Sigmoid colon (tissue), 7 donors: ENCODE results near the gene TRAM2. TPM values are rescaled to one million over a fixed set of nuclear protein-coding genes. Genes with fewer than 3 reads are reported as not detected.
A peak's percentile ranks its signal among the peaks of the same experiment; 100 is the strongest.

Experiments
- DNase-seq: peaks from one replicate; pipeline ENCODE4 v3.0.0-alpha.2; 2019
- H3K27ac ChIP-seq, 4 donors: fragments of 200-600 bp; sonication (generic); one replicate each; pipeline ENCODE4 v1.5.1; 2016 to 2019; ENCODE audit warnings: mild to moderate bottlenecking in 1 of 4
- H3K27me3 ChIP-seq, 3 donors: fragments of 200-600 bp; sonication (generic); one replicate each; pipeline ENCODE4 v1.5.1; 2019; ENCODE audit warnings: mild to moderate bottlenecking in 1 of 3
- H3K36me3 ChIP-seq, 4 donors: fragments of 200-600 bp; sonication (generic); one replicate each; pipeline ENCODE4 v1.5.1; 2016 to 2019
- H3K4me1 ChIP-seq, 4 donors: fragments of 200-600 bp; sonication (generic); one replicate each; pipeline ENCODE4 v1.5.1; 2017 to 2019
- H3K4me3 ChIP-seq, 4 donors: fragments of 200-600 bp; sonication (generic); one replicate each; pipeline ENCODE4 v1.5.1; 2017 to 2019; ENCODE audit warnings: mild to moderate bottlenecking in 2 of 4, moderate library complexity in 1 of 4
- H3K9me3 ChIP-seq, 4 donors: fragments of 200-600 bp in 3 of 4; sonication (generic) in 3 of 4; one replicate each; pipeline versions ENCODE4 v1.5.1 to v1.6.1; 2013 to 2019
- EP300 ChIP-seq, 4 donors: sonication (generic); formaldehyde crosslinking; IDR thresholded peaks; one replicate each; pipeline ENCODE4 v1.6.1; 2017; ENCODE audit warnings: antibody characterized with exemption in 4 of 4
- POLR2A ChIP-seq, 2 donors: fragments of 450-650 bp; IDR thresholded peaks; one replicate each; pipeline ENCODE4 v1.6.1; 2016; ENCODE audit warnings: antibody characterized with exemption in 2 of 2, mild to moderate bottlenecking in 2 of 2, moderate library complexity in 2 of 2
- POLR2AphosphoS5 ChIP-seq, 4 donors: sonication (generic); formaldehyde crosslinking; IDR thresholded peaks; one replicate each; pipeline ENCODE4 v1.6.1; 2017; ENCODE audit warnings: antibody characterized with exemption in 4 of 4
- WGBS, 2 donors: extraction: QIAGEN DNeasy Blood & Tissue Kit; methylation state at CpG; one replicate each; pipeline ENCODE4 v1.1.7; 2013; 5-methylcytosine and 5-hydroxymethylcytosine counted together
- intact Hi-C: fragments of 100-400 bp; cut with DNase I; formaldehyde crosslinking; loops from one replicate; pipeline ENCODE4 v1.15.1; 2023
- polyA plus RNA-seq, 3 donors: library from polyadenylated mRNA; stranded (reverse); fragments of 200-250 nt; gene quantifications; one replicate each; pipeline ENCODE4 v1.2.3, GENCODE V29; 2013
- total RNA-seq, 4 donors: library from RNA; depleted of rRNA; stranded (reverse); fragments of >200 nt; gene quantifications; one replicate each; pipeline ENCODE4 v1.1.0, GENCODE V29; 2016
- TF ChIP-seq, protein P1 (sequence below), 4 experiments: fragments of 450-650 bp in 3 of 4; fragments of 200-600 bp in 1 of 4; IDR thresholded peaks; one replicate each; pipeline ENCODE4 v1.5.1; 2016 to 2019; ENCODE audit warnings: antibody characterized with exemption in 4 of 4, mild to moderate bottlenecking in 3 of 4, moderate library complexity in 2 of 4
- donor health status: healthy with polysubstance abuse.
- donor health status: Bipolar disorder and iron deficiency.
- donor health status: healthy.

TRAM2 gene
- total and polyA plus RNA-seq, 7 donors = 1.8 to 15.0 (median 10.7) TPM

DNA sequence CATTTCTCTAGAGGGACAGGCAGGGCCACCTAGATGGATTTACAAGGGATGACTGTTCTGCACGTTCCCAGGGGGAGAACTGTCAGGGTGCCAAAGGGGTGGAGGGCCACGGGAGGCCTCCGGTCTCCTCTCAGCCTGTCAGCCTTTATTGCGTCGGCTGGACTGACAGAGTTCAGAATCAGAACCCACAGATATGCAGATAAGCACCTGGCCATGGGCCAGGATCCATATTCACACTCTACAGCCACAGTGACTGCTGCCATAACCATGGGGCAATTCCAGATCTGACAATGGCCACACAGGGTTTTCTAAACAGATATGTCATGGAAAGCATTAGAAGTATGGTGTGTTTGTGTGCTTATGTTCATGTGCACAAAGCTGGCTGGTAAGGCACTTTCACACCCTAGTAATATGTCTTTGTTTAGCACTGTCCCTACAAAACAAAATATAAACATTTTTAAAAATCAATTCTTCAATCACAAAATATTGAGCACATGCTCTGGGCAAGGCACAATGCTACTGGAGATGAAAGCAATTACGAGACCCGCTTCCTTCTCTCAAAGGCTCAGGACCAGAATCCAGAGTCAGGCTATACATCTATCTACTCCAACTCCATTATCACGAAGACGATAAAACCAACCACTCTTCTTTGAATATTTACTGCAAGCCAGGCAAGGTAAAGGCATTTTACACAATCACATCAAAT lies 29.1 kb downstream of the TRAM2 start:
- DNase-seq = no peak
- peaks cover 0 to 90% (median 86%) of the 10 kb centered on the region in 4 donors for H3K4me1 ChIP-seq
- no peaks in the 10 kb centered on the region for H3K9me3 ChIP-seq
- WGBS, 2 donors = 31 to 66% methylated on average over 9 of the region's 9 CpGs
- no peaks in the 10 kb centered on the region for H3K36me3 ChIP-seq
- no peak overlapping the region for H3K27ac ChIP-seq
- intact Hi-C loops = no loop called here
- H3K27me3 ChIP-seq = no peaks in the 10 kb centered on the region
- H3K4me3 ChIP-seq = no peak overlapping the region
- no peak for TF ChIP-seq EP300 (IDR thresholded peaks at IDR 0.05)
- TF ChIP-seq, protein P1, sequence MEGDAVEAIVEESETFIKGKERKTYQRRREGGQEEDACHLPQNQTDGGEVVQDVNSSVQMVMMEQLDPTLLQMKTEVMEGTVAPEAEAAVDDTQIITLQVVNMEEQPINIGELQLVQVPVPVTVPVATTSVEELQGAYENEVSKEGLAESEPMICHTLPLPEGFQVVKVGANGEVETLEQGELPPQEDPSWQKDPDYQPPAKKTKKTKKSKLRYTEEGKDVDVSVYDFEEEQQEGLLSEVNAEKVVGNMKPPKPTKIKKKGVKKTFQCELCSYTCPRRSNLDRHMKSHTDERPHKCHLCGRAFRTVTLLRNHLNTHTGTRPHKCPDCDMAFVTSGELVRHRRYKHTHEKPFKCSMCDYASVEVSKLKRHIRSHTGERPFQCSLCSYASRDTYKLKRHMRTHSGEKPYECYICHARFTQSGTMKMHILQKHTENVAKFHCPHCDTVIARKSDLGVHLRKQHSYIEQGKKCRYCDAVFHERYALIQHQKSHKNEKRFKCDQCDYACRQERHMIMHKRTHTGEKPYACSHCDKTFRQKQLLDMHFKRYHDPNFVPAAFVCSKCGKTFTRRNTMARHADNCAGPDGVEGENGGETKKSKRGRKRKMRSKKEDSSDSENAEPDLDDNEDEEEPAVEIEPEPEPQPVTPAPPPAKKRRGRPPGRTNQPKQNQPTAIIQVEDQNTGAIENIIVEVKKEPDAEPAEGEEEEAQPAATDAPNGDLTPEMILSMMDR (IDR thresholded peaks at IDR 0.05) = no peak
- no peak for TF ChIP-seq POLR2A (IDR thresholded peaks at IDR 0.05)
- TF ChIP-seq POLR2AphosphoS5 (IDR thresholded peaks at IDR 0.05) = no peak

- Histone ChIP-seq H3K4me3 (no peak overlapping the region), H3K9me3 (no peaks in the 10 kb centered on the region), H3K4me1 (peaks cover 0 to 85% (median 79%) of the 10 kb centered on the region in 4 donors), H3K27ac (no peak overlapping the region), H3K27me3 (no peaks in the 10 kb centered on the region), H3K36me3 (no peaks in the 10 kb centered on the region)
- no peak for DNase-seq
- no peak for TF ChIP-seq POLR2A (IDR thresholded peaks at IDR 0.05)
- TF ChIP-seq, protein P1 (IDR thresholded peaks at IDR 0.05) = no peak
- no peak for TF ChIP-seq POLR2AphosphoS5 (IDR thresholded peaks at IDR 0.05)
- TF ChIP-seq EP300 (IDR thresholded peaks at IDR 0.05) = no peak
- WGBS, 2 donors = 78 to 91% methylated on average over 3 of the region's 3 CpGs
- intact Hi-C loops = no loop called here
Measured at GRCh38 chr6:52546678-52547077, 30.2 kb downstream of the TRAM2 start.

DNA sequence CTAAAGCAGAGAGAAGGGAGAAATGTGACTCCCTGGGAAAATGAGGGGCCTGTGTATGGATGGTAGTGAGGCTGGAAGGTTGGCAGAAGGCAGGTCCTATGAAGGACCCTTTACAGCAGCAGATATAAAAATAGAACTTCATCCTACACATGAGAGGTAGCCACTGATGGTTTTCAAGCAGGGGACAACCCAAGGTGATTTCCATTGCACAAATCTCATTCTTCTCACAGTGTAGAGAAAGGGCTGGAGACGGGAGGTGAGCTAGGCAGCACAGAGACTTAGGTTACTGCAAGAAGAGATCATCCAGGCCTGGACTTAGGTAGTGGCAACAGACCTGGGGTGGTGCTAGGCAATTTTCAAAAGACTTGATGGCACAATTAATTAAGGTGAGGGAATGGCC lies 30.7 kb downstream of the TRAM2 start:
- intact Hi-C loops = no loop called here
- Histone ChIP-seq H3K9me3 (no peaks in the 10 kb centered on the region), H3K27me3 (no peaks in the 10 kb centered on the region), H3K4me3 (no peak overlapping the region), H3K4me1 (peaks cover 0 to 85% (median 78%) of the 10 kb centered on the region in 4 donors), H3K36me3 (no peaks in the 10 kb centered on the region), H3K27ac (no peak overlapping the region)
- 93% methylated on average over 1 of the region's 1 CpG for WGBS, 2 donors
- TF ChIP-seq POLR2AphosphoS5 (IDR thresholded peaks at IDR 0.05) = no peak
- no peak for TF ChIP-seq EP300 (IDR thresholded peaks at IDR 0.05)
- TF ChIP-seq, protein P1 (IDR thresholded peaks at IDR 0.05) = no peak
- no peak for TF ChIP-seq POLR2A (IDR thresholded peaks at IDR 0.05)
- DNase-seq = no peak

DNA sequence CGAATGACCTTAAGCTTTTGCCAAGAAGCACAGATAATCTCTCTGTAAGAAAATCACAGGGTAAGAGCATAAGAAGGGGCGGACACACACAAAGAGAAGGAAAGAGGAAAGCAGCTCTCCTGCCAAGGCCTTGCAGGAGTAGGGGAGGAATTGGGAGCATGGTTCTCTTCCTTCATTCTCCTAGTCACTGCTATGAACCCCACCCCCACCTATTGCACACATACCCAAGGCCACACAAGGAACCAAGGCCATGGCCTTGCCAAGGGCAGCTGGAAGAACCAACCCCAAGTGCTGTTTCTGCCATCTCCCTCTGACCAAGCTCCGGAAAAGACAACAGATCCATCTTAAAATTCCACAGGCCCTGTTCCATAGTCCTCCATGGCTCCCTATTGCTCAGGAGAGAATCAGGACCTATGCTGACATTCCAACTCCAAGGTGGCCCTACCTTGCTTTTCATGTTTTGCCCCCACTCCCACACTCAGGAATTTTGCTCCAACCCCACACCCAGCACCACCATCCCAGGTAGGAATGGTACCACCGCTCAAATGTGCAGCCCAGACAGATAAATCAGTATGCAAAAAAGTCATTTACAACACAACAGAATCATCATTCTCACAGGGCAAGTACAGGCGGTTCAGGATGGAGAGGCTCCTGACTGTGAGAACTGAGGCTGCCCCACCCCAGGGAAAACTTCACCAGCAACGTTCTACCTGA lies 31.3 kb downstream of the TRAM2 start:
- DNase-seq = no peak
- no peaks in the 10 kb centered on the region for H3K36me3 ChIP-seq
- H3K9me3 ChIP-seq = no peaks in the 10 kb centered on the region
- H3K4me1 ChIP-seq = peaks cover 0 to 85% (median 78%) of the 10 kb centered on the region in 4 donors
- H3K27ac ChIP-seq = peak overlapping the region in 3 of 4 donors; percentile 18 to 56 (median 53)
- WGBS, 2 donors = 89 to 92% methylated on average over 6 of the region's 6 CpGs
- H3K27me3 ChIP-seq = no peaks in the 10 kb centered on the region
- no peak overlapping the region for H3K4me3 ChIP-seq
- intact Hi-C loops = no loop called here
- no peak for TF ChIP-seq EP300 (IDR thresholded peaks at IDR 0.05)
- TF ChIP-seq POLR2AphosphoS5 (IDR thresholded peaks at IDR 0.05) = no peak
- TF ChIP-seq, protein P1 (IDR thresholded peaks at IDR 0.05) = no peak
- no peak for TF ChIP-seq POLR2A (IDR thresholded peaks at IDR 0.05)
